Sigmoid colon (tissue), 7 donors: ENCODE measurements around the gene PLD1. TPM values are rescaled to one million over a fixed set of nuclear protein-coding genes. Genes with fewer than 3 reads are reported as not detected.

Experiments used
- DNase-seq: peaks from one replicate; pipeline ENCODE4 v3.0.0-alpha.2; 2019
- H3K27ac ChIP-seq, 4 donors: fragments of 200-600 bp; sonication (generic); one replicate each; pipeline ENCODE4 v1.5.1; 2016 to 2019; ENCODE audit warnings: mild to moderate bottlenecking in 1 of 4
- H3K27me3 ChIP-seq, 3 donors: fragments of 200-600 bp; sonication (generic); one replicate each; pipeline ENCODE4 v1.5.1; 2019; ENCODE audit warnings: mild to moderate bottlenecking in 1 of 3
- H3K36me3 ChIP-seq, 4 donors: fragments of 200-600 bp; sonication (generic); one replicate each; pipeline ENCODE4 v1.5.1; 2016 to 2019
- H3K4me1 ChIP-seq, 4 donors: fragments of 200-600 bp; sonication (generic); one replicate each; pipeline ENCODE4 v1.5.1; 2017 to 2019
- H3K4me3 ChIP-seq, 4 donors: fragments of 200-600 bp; sonication (generic); one replicate each; pipeline ENCODE4 v1.5.1; 2017 to 2019; ENCODE audit warnings: mild to moderate bottlenecking in 2 of 4, moderate library complexity in 1 of 4
- H3K9me3 ChIP-seq, 4 donors: fragments of 200-600 bp in 3 of 4; sonication (generic) in 3 of 4; one replicate each; pipeline versions ENCODE4 v1.5.1 to v1.6.1; 2013 to 2019
- CTCF ChIP-seq, 4 experiments: fragments of 450-650 bp in 3 of 4; fragments of 200-600 bp in 1 of 4; IDR thresholded peaks; one replicate each; pipeline ENCODE4 v1.5.1; 2016 to 2019; ENCODE audit warnings: antibody characterized with exemption in 4 of 4, mild to moderate bottlenecking in 3 of 4, moderate library complexity in 2 of 4
- EP300 ChIP-seq, 4 donors: sonication (generic); formaldehyde crosslinking; IDR thresholded peaks; one replicate each; pipeline ENCODE4 v1.6.1; 2017; ENCODE audit warnings: antibody characterized with exemption in 4 of 4
- POLR2A ChIP-seq, 2 donors: fragments of 450-650 bp; IDR thresholded peaks; one replicate each; pipeline ENCODE4 v1.6.1; 2016; ENCODE audit warnings: antibody characterized with exemption in 2 of 2, mild to moderate bottlenecking in 2 of 2, moderate library complexity in 2 of 2
- POLR2AphosphoS5 ChIP-seq, 4 donors: sonication (generic); formaldehyde crosslinking; IDR thresholded peaks; one replicate each; pipeline ENCODE4 v1.6.1; 2017; ENCODE audit warnings: antibody characterized with exemption in 4 of 4
- WGBS, 2 donors: extraction: QIAGEN DNeasy Blood & Tissue Kit; methylation state at CpG; one replicate each; pipeline ENCODE4 v1.1.7; 2013; 5-methylcytosine and 5-hydroxymethylcytosine counted together
- intact Hi-C: fragments of 100-400 bp; cut with DNase I; formaldehyde crosslinking; loops from one replicate; pipeline ENCODE4 v1.15.1; 2023
- polyA plus RNA-seq, 3 donors: library from polyadenylated mRNA; stranded (reverse); fragments of 200-250 nt; gene quantifications; one replicate each; pipeline ENCODE4 v1.2.3, GENCODE V29; 2013
- total RNA-seq, 4 donors: library from RNA; depleted of rRNA; stranded (reverse); fragments of >200 nt; gene quantifications; one replicate each; pipeline ENCODE4 v1.1.0, GENCODE V29; 2016
- donor health status: healthy with polysubstance abuse.
- donor health status: Bipolar disorder and iron deficiency.
- donor health status: healthy.

PLD1 gene
- total and polyA plus RNA-seq, 7 donors, result 8.6 to 24.3 (median 12.2) TPM

GRCh38 chr3:171729452-171730334 lies 80.6 kb downstream of the PLD1 start:
- no peaks in the 10 kb centered on the region for H3K4me1 ChIP-seq
- 84 to 95% methylated on average over 3 of the region's 3 CpGs for WGBS, 2 donors
- H3K27ac ChIP-seq, result no peak overlapping the region
- no peak for TF ChIP-seq EP300 (IDR thresholded peaks at IDR 0.05)
- no peak for TF ChIP-seq POLR2AphosphoS5 (IDR thresholded peaks at IDR 0.05)
- TF ChIP-seq POLR2A (IDR thresholded peaks at IDR 0.05), result no peak
- TF ChIP-seq CTCF (IDR thresholded peaks at IDR 0.05), result no peak
- no peaks in the 10 kb centered on the region for H3K36me3 ChIP-seq
- no peak for DNase-seq
- no peak overlapping the region for H3K4me3 ChIP-seq
- intact Hi-C loops, result no loop called here
- H3K9me3 ChIP-seq, result no peaks in the 10 kb centered on the region
- H3K27me3 ChIP-seq, result no peaks in the 10 kb centered on the region

GRCh38 chr3:171727288-171727687 lies 83.0 kb downstream of the PLD1 start:
- H3K4me3 ChIP-seq, result no peak overlapping the region
- TF ChIP-seq POLR2AphosphoS5 (IDR thresholded peaks at IDR 0.05) (no peak), CTCF (IDR thresholded peaks at IDR 0.05) (no peak), EP300 (IDR thresholded peaks at IDR 0.05) (no peak), POLR2A (IDR thresholded peaks at IDR 0.05) (no peak)
- no peaks in the 10 kb centered on the region for H3K27me3 ChIP-seq
- H3K9me3 ChIP-seq, result no peaks in the 10 kb centered on the region
- WGBS, 2 donors, result 82 to 87% methylated on average over 3 of the region's 3 CpGs
- no peaks in the 10 kb centered on the region for H3K4me1 ChIP-seq
- H3K36me3 ChIP-seq, result no peaks in the 10 kb centered on the region
- H3K27ac ChIP-seq, result no peak overlapping the region
- intact Hi-C loops, result no loop called here
- no peak for DNase-seq

GRCh38 chr3:171718493-171719185 lies 91.6 kb downstream of the PLD1 start:
- 70 to 96% methylated on average over 4 of the region's 4 CpGs for WGBS, 2 donors
- H3K4me1 ChIP-seq, result no peaks in the 10 kb centered on the region
- TF ChIP-seq POLR2AphosphoS5 (IDR thresholded peaks at IDR 0.05), result no peak
- no peak for TF ChIP-seq CTCF (IDR thresholded peaks at IDR 0.05)
- TF ChIP-seq EP300 (IDR thresholded peaks at IDR 0.05), result no peak
- TF ChIP-seq POLR2A (IDR thresholded peaks at IDR 0.05), result no peak
- H3K27ac ChIP-seq, result no peak overlapping the region
- H3K36me3 ChIP-seq, result no peaks in the 10 kb centered on the region
- H3K4me3 ChIP-seq, result no peak overlapping the region
- peaks cover 0 to 1% (median 0%) of the 10 kb centered on the region in 4 donors for H3K9me3 ChIP-seq
- no peak for DNase-seq
- H3K27me3 ChIP-seq, result no peaks in the 10 kb centered on the region
- intact Hi-C loops, result no loop called here

- TF ChIP-seq POLR2AphosphoS5 (IDR thresholded peaks at IDR 0.05) (no peak), CTCF (IDR thresholded peaks at IDR 0.05) (no peak), POLR2A (IDR thresholded peaks at IDR 0.05) (no peak), EP300 (IDR thresholded peaks at IDR 0.05) (no peak)
- no peak overlapping the region for H3K4me3 ChIP-seq
- H3K27me3 ChIP-seq, result no peaks in the 10 kb centered on the region
- no peak overlapping the region for H3K27ac ChIP-seq
- intact Hi-C loops, result no loop called here
- H3K4me1 ChIP-seq, result no peaks in the 10 kb centered on the region
- H3K36me3 ChIP-seq, result no peaks in the 10 kb centered on the region
- DNase-seq, result no peak
- 97 to 98% methylated on average over 2 of the region's 2 CpGs for WGBS, 2 donors
- H3K9me3 ChIP-seq, result peaks cover 0 to 1% (median 0%) of the 10 kb centered on the region in 4 donors
Observed at GRCh38 chr3:171715155-171715554, 95.1 kb downstream of the PLD1 start.
